ENCODE results near the gene AGK.
"Not testable (repeated sequence)": the region's sequence is repeated elsewhere in the genome, so short reads cannot be mapped to it uniquely, and the experiment has no call there.

Gene AGK

DNA sequence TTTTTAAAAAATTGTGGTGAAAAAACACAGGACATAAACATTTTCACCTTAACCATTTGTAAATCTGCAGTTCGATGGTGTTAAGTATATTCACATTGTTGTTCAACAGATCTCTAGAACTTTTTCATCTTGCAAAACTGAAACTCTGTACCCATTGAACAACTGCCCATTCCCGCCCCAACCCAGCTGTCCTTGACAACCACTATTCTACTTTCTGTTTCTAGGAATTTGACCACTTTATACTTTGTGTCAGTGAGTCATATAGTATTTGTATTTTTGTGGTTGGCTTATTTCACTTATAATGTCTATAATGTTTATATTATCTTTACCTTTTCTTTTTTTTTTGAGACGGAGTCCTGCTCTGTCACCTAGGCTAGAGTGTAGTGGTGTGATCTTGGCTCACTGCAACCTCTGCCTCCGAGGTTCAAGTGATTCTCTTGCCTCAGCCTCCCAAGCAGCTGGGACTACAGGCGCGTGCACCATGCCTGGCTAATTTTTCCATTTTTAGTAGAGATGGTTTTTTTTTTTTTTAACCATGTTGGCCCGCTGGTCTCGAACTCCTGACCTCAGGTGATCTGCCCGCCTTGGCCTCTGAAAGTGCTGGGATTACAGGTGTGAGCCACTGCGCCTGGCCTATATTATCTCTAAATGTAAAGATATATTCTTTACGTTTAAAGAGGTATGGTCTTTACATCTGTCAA, 6.8 kb downstream of the AGK start:
- DNase-seq = not testable (repeated sequence)

- DNase-seq = no peak
Observed at GRCh38 chr7:141558544-141559183, 7.5 kb downstream of the AGK start.

GRCh38 chr7:141559961-141560360, 8.8 kb downstream of the AGK start:
- no peak for DNase-seq

DNA sequence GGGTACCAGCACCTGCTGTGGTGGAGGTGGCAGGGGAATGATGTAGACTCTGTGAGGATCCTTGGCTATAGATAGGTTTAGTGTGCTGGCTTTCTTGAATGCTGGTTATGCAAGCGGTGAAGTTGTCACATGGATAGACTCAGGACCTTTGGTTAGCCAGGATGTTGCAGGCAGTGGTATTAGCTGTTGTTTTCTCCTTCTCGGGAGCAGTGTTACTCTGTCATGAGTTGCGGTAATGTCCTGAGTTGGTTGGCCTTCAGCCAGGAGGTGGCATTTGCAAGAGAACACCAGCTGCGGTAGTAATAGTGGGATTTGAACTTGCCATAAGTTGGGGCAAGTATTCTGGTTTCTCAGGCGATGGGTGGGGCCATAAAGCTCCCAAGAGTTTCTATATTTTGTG, 10.8 kb downstream of the AGK start:
- DNase-seq = no peak

DNA sequence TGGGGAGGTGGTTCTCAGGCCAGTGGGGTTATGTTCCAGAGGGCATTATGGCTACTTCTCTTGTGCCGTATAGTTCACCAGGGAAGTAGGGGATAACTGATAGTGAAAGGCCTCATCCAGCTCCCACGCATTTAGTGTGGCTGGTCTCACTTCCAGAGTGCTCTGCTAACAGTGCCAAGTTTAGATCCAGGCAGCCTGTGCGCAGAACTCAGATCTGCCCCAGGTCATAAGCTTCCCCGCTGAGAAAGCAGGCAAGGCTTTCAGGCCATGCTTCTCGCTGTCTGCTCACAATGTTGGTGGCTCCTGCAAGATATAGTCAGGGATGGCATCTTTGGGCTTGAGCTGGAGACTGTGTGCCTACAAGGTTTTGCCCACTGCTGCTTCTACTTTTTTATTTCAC, 11.3 kb downstream of the AGK start:
- DNase-seq = no peak

- no peak for DNase-seq
Observed at GRCh38 chr7:141562972-141563371, 11.8 kb downstream of the AGK start.

- no peak for DNase-seq
Observed at GRCh38 chr7:141563956-141564623, 12.9 kb downstream of the AGK start.

- no peak for DNase-seq
Observed at GRCh38 chr7:141567432-141567831, 16.2 kb downstream of the AGK start.

DNA sequence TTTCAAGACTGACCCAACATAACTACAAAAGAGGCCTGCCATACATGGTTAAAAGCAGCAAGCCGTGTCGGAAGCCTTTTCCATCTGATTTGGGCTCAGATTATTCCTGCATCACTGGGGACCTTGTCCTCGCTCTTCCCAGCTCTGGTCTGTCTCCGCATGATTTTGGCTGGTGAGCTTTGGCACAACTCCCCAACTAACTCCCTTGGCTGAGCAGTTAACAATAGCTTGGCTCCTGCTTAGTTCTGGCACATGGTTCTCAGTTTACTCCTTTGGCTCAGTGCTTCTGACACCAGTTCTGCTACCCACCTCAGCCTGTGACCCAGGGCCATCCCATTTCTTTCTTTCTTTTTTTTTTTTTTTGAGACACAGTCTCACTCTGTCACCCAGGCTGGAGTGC, 17.0 kb downstream of the AGK start:
- no peak for DNase-seq

DNA sequence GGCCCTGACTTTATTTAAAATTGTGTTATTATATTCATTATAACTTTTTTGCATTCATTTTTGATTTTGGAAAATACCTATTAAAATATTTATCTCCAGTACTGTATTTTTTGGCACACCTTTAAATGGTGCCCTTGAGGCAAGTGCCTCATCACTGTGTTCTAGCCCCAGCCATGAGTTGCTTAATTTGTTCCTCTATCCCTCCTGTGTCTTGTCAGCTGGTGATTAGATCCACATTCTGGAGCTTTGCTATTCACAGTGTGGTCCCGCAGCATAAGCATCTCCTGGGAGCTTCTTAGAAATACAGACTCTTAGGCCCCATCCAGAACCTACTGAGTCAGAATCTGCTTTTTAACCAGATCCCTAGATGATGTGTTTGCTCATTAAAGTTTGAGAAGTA, 19.8 kb downstream of the AGK start:
- DNase-seq = no peak

GRCh38 chr7:141572175-141572574, 21.0 kb downstream of the AGK start:
- DNase-seq = no peak

- no peak for DNase-seq
Observed at GRCh38 chr7:141573511-141573910, 22.3 kb downstream of the AGK start.

DNA sequence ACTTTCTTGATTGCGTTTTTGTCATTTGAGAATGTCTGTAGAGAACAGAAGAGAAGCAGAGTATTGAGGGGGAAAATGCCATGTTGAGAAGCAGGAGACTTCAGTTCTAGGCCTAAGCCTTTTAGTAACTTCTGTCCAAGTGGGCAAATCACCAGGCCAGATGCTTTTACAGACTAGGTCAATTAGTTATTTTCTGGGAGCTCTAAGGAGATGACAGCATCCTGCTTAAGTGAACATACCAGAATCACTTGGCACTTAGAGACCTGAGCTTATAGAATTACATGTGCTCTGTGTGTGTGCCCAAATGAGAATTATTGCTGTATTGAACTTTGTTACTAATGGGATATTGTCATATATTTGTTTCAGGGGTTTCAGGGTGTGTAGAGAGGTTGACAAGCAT, 24.0 kb downstream of the AGK start:
- DNase-seq = no peak

DNA sequence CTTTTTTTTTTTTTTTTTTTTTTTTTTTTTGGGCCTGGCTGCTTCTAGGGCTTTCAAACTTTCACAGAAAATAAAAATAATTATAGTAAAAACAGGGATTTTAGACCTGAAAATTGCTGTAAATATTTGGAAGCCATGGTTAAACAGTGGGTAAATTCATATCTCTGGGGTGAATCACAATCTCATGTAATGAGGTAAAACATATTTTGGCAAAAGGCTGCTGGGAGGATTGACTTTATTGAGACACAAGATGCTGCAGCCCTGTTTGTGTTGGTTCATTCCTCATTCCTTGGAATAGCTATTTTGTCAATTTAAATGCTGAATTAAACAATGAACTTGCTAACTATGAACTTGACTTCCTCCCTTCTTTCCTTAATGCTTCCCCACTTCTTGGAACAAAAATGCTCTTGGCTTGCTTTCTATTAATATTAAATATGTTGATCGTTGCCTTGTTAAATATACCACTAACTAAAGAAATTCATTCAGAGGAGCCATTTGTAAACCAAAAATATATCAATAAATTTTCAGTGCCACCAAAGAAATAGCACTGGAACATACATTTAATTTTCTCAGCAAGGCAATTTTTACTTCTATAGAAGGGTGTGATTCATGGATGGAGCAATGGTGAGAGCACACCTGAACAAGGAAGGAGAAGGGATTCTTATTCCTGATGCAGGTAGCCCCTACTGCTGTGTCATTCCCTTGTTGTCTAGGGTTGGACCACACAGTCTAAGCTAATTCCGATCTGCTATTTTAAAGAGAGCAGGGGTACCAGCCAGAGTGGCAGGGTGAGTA, 24.6 kb downstream of the AGK start:
- DNase-seq = no peak

GRCh38 chr7:141577043-141577839, 26.0 kb downstream of the AGK start:
- DNase-seq = no peak

DNA sequence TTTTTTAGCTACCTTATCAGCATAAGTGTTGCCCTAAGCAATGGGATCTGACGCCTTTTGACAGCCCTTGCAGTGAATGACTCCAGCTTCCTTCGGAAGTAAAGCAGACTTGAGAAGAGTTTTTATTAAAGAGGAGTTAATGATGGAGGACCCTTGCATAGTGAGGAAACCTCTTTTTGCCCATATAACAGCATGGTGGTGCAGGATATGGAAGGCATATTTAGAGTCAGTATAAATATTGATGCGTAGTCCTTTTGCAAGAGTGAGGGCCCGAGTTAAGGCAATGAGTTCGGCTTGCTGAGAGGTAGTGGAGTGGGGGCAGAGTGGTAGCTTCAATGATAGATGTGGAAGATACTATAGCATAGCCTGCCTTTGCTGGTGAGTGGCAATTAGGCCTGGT, 28.7 kb downstream of the AGK start:
- DNase-seq = not testable (repeated sequence)

DNA sequence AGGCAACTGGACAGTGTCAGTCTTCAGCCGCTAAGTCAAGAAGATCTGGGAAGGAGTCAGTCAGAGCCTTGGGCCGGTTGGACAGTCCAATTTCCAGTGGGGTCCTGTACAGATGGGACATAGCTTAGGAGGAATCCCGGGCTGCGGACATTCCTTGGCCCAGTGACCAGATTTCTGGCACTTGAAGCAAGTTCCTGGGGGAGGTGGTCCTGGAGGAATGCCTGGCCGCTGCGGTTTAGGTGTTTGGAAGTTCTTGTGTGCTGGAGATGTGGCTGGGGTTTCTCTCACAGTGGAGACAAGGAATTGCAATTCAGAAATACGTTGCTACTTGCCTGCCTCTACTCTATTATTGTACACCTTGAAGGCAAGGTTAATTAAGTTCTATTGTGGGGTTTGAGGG, 30.9 kb downstream of the AGK start:
- not testable (repeated sequence) for DNase-seq

- no peak for DNase-seq
Observed at GRCh38 chr7:141584935-141585334, 33.7 kb downstream of the AGK start.

GRCh38 chr7:141585592-141586510, 34.6 kb downstream of the AGK start:
- DNase-seq = no peak

- DNase-seq = no peak
Observed at GRCh38 chr7:141586878-141587277, 35.7 kb downstream of the AGK start.

- DNase-seq = no peak
Observed at GRCh38 chr7:141587304-141587703, 36.1 kb downstream of the AGK start.
